Testis (tissue), 2 donors: ENCODE data around the gene DHDH.

ENCODE experiments used
- POLR2A ChIP-seq: fragments of 450-650 bp; IDR thresholded peaks from one replicate; pipeline ENCODE4 v1.6.1; 2017; ENCODE audit warnings: antibody characterized with exemption, mild to moderate bottlenecking, moderate library complexity
- TF ChIP-seq, protein P1 (sequence below), 3 experiments: fragments of 450-650 bp in 2 of 3; fragments of 200-600 bp in 1 of 3; sonication (generic) in 1 of 3; IDR thresholded peaks; one replicate each; pipeline ENCODE4 v1.5.1; 2016 to 2019; ENCODE audit warnings: antibody characterized with exemption in 3 of 3, mild to moderate bottlenecking in 2 of 3, moderate library complexity in 1 of 3

DNA sequence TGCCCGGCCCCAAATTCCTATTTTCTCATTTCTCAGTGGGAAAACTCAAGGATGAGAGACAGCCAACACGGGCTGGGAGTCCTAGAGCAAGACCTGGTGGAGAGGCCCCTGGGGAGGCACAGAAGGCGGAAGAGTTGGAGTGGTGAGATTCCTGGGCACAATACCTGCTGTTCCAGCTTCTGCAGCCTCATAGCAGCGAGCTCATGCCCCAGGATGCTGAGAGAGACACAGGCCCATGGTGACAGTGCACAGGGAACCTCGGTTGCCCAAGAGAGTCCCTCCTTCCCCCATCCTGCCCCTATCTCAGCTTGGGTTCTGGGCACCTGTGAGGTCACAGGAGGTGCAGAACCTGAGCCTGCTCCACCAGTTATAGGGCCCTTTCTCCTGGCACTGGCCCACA is 36.3 kb upstream of the DHDH start:
- TF ChIP-seq POLR2A: no peak
- TF ChIP-seq, protein P1, sequence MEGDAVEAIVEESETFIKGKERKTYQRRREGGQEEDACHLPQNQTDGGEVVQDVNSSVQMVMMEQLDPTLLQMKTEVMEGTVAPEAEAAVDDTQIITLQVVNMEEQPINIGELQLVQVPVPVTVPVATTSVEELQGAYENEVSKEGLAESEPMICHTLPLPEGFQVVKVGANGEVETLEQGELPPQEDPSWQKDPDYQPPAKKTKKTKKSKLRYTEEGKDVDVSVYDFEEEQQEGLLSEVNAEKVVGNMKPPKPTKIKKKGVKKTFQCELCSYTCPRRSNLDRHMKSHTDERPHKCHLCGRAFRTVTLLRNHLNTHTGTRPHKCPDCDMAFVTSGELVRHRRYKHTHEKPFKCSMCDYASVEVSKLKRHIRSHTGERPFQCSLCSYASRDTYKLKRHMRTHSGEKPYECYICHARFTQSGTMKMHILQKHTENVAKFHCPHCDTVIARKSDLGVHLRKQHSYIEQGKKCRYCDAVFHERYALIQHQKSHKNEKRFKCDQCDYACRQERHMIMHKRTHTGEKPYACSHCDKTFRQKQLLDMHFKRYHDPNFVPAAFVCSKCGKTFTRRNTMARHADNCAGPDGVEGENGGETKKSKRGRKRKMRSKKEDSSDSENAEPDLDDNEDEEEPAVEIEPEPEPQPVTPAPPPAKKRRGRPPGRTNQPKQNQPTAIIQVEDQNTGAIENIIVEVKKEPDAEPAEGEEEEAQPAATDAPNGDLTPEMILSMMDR (IDR thresholded peaks at IDR 0.05): no peak
